ENCODE measurements around the gene ENTREP1. TPM values are rescaled to one million over a fixed set of nuclear protein-coding genes. Genes with fewer than 3 reads are reported as not detected.

Gene ENTREP1
- total RNA-seq, 1 donor from 2014 or later: 30.1 TPM

- DNase-seq (no peak), ATAC-seq (peak in 1 of 2 donors; percentile 32)
- Histone ChIP-seq H3K4me3 (no peak overlapping the region), H3K27me3 (ENCODE audit: low read depth) (no peaks in the 10 kb centered on the region), H3K9me3 (no peaks in the 10 kb centered on the region), H3K4me1 (peaks cover 4% of the 10 kb centered on the region), H3K27ac (no peak overlapping the region), H3K36me3 (peaks cover 12% of the 10 kb centered on the region)
- intact Hi-C loops (cut with DNase I): no loop called here
- TF ChIP-seq, protein P1, sequence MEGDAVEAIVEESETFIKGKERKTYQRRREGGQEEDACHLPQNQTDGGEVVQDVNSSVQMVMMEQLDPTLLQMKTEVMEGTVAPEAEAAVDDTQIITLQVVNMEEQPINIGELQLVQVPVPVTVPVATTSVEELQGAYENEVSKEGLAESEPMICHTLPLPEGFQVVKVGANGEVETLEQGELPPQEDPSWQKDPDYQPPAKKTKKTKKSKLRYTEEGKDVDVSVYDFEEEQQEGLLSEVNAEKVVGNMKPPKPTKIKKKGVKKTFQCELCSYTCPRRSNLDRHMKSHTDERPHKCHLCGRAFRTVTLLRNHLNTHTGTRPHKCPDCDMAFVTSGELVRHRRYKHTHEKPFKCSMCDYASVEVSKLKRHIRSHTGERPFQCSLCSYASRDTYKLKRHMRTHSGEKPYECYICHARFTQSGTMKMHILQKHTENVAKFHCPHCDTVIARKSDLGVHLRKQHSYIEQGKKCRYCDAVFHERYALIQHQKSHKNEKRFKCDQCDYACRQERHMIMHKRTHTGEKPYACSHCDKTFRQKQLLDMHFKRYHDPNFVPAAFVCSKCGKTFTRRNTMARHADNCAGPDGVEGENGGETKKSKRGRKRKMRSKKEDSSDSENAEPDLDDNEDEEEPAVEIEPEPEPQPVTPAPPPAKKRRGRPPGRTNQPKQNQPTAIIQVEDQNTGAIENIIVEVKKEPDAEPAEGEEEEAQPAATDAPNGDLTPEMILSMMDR (IDR thresholded peaks at IDR 0.05): no peak
These were observed 61.6 kb downstream of the ENTREP1 start for GRCh38 chr9:69386651-69387050.

- no peak for ATAC-seq
- Histone ChIP-seq H3K27me3 (ENCODE audit: low read depth) (no peaks in the 10 kb centered on the region), H3K9me3 (no peaks in the 10 kb centered on the region), H3K4me1 (peaks cover 6% of the 10 kb centered on the region), H3K4me3 (no peak overlapping the region), H3K27ac (no peak overlapping the region), H3K36me3 (peaks cover 12% of the 10 kb centered on the region)
- DNase-seq: no peak
- intact Hi-C loops (cut with DNase I): no loop called here
- TF ChIP-seq, protein P1 (IDR thresholded peaks at IDR 0.05): no peak
These were observed 63.6 kb downstream of the ENTREP1 start for GRCh38 chr9:69388596-69388995.

DNA sequence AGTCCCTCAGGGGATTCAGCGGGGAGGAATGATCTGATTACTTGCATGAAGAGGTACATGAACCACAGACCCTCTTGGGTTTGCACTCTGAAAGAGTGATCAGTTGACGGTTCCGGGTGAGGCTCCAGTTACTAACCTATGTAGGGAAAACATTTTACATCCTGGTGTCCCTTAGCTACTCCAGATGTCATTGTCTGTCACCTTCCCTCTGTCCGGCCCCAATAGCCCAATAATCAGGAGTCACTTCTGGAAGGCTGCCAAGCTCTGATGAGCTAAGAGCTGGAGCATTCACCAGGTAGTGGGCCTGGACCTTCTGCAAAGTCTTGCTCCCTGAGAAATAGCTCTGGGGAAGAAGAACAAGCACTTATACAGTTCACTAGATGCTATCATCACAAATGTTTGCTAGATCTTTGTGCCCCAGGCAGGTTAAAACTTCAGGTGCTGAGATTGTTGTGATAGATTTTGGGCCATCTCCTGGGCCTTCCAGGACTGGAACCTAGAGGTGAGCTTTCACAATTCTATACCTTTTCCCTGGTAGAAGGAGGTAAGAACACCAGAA, 64.5 kb downstream of the ENTREP1 start:
- Histone ChIP-seq H3K4me1 (peaks cover 6% of the 10 kb centered on the region), H3K27me3 (ENCODE audit: low read depth) (no peaks in the 10 kb centered on the region), H3K36me3 (peaks cover 12% of the 10 kb centered on the region), H3K9me3 (no peaks in the 10 kb centered on the region), H3K27ac (no peak overlapping the region), H3K4me3 (no peak overlapping the region)
- TF ChIP-seq, protein P1 (IDR thresholded peaks at IDR 0.05): no peak
- intact Hi-C loops (cut with DNase I): no loop called here
- ATAC-seq (no peak), DNase-seq (no peak)

GRCh38 chr9:69391487-69391886, 66.5 kb downstream of the ENTREP1 start:
- no peaks in the 10 kb centered on the region for H3K9me3 ChIP-seq
- TF ChIP-seq, protein P1 (IDR thresholded peaks at IDR 0.05): no peak
- peaks cover 6% of the 10 kb centered on the region for H3K4me1 ChIP-seq
- no peaks in the 10 kb centered on the region for H3K27me3 ChIP-seq (ENCODE audit: low read depth)
- intact Hi-C loops (cut with DNase I): no loop called here
- no peak overlapping the region for H3K4me3 ChIP-seq
- ATAC-seq: peak in 1 of 2 donors; percentile 4
- no peak overlapping the region for H3K27ac ChIP-seq
- peaks cover 12% of the 10 kb centered on the region for H3K36me3 ChIP-seq
- DNase-seq: no peak

GRCh38 chr9:69391946-69392345, 66.9 kb downstream of the ENTREP1 start:
- DNase-seq: no peak

More at GRCh38 chr9:69391946-69392345, 66.9 kb downstream of the ENTREP1 start:
- Histone ChIP-seq H3K27ac (no peak overlapping the region), H3K36me3 (peaks cover 10% of the 10 kb centered on the region), H3K4me1 (peaks cover 6% of the 10 kb centered on the region), H3K27me3 (ENCODE audit: low read depth) (no peaks in the 10 kb centered on the region), H3K4me3 (no peak overlapping the region), H3K9me3 (no peaks in the 10 kb centered on the region)
- TF ChIP-seq, protein P1 (IDR thresholded peaks at IDR 0.05): no peak
- intact Hi-C loops (cut with DNase I): no loop called here
- ATAC-seq: no peak
